Mesothelial cell of epicardium (in vitro differentiated cells): ENCODE results near the gene BUB1B. TPM values are rescaled to one million over a fixed set of nuclear protein-coding genes. Genes with fewer than 3 reads are reported as not detected.
"Not testable (repeated sequence)": the region's sequence is repeated elsewhere in the genome, so short reads cannot be mapped to it uniquely, and the experiment has no call there.

Experiments used
- DNase-seq, 2 experiments: peaks; one replicate each; pipeline ENCODE4 v3.0.0; 2021; ENCODE audit warnings: low spot score in 2 of 2; ENCODE audit not compliant: unreplicated experiment in 2 of 2
- H3K27ac Mint-ChIP-seq: 2 replicates; pipeline ENCODE4 v1.8.0; 2021; ENCODE audit warnings: mixed read lengths
- H3K27me3 Mint-ChIP-seq: 2 replicates; pipeline ENCODE4 v1.8.0; 2021; ENCODE audit warnings: low read depth, mixed read lengths
- H3K36me3 Mint-ChIP-seq: 2 replicates; pipeline ENCODE4 v1.8.0; 2021; ENCODE audit warnings: mixed read lengths
- H3K4me1 Mint-ChIP-seq: 2 replicates; pipeline ENCODE4 v1.8.0; 2021; ENCODE audit warnings: mixed read lengths
- H3K4me3 Mint-ChIP-seq: 2 replicates; pipeline ENCODE4 v1.8.0; 2021; ENCODE audit warnings: mild to moderate bottlenecking, moderate library complexity, mixed read lengths
- H3K9me3 Mint-ChIP-seq: 2 replicates; pipeline ENCODE4 v1.8.0; 2021; ENCODE audit warnings: mixed read lengths
- CTCF ChIP-seq: fragments of 200-600 bp; sonication (generic); IDR thresholded peaks from one replicate; pipeline ENCODE4 v1.5.0; 2021; ENCODE audit warnings: antibody characterized with exemption; ENCODE audit not compliant: unreplicated experiment
- total RNA-seq: library from RNA; stranded (reverse); gene quantifications from 3 replicates; pipeline ENCODE4 v1.2.1, GENCODE V29; 2021

BUB1B gene
- total RNA-seq, 1 donor from 2014 or later: 35.5 TPM

GRCh38 chr15:40134885-40135284, 26.0 kb upstream of the BUB1B start:
- H3K4me1 Mint-ChIP-seq: peaks cover 7% of the 10 kb centered on the region
- H3K27me3 Mint-ChIP-seq: peaks cover 6% of the 10 kb centered on the region
- H3K27ac Mint-ChIP-seq: no peak overlapping the region
- no peak overlapping the region for H3K4me3 Mint-ChIP-seq
- H3K9me3 Mint-ChIP-seq: no peaks in the 10 kb centered on the region
- no peaks in the 10 kb centered on the region for H3K36me3 Mint-ChIP-seq
- DNase-seq: no peak
- no peak for TF ChIP-seq CTCF

- not testable (repeated sequence) for H3K9me3 Mint-ChIP-seq, H3K4me3 Mint-ChIP-seq, H3K27ac Mint-ChIP-seq, H3K36me3 Mint-ChIP-seq, H3K4me1 Mint-ChIP-seq, DNase-seq, H3K27me3 Mint-ChIP-seq
Observed at GRCh38 chr15:40135846-40136450, 24.9 kb upstream of the BUB1B start.

DNA sequence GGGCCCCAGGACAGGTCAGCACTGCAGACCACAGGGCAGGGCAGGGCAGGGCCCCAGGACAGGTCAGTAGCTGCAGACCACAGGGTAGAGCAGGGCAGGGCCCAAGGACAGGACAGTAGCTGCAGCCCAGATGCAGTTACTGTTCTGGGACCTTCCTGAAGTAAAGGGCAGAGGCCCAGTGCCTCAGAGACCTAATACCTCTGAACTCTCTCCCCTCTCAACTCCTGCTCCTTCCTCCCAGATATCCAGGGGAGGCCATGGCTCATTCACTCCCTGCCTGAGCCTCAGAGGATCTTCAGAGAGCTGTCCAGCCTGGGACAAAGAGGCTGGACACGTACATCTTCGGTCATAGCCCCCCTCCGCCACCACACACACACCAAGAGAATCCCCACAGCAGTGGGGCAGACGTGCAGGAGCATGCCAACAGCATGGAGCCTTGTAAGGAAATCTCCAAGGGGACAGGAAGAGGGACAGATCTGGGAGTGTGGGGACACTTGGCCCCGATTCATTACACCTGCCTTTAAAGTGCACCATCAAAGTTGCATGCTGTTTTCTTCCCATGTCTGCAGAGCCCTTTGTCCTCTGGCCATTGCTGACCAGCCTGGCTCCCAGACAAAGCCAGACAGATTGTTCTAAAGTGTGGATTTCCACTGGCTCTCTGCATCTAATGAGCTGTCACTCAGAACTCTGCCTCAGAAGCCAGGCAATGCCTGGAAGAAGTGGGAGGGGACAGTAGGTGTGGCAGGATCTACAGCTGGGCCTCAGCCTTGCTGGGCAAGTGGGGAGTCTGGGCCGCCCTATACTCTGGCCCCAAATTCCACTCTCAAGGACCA, 24.2 kb upstream of the BUB1B start:
- Mint-ChIP-seq H3K4me3 (no peak overlapping the region), H3K27ac (peak overlapping the region; percentile 24), H3K9me3 (no peaks in the 10 kb centered on the region), H3K27me3 (peaks cover 2% of the 10 kb centered on the region), H3K4me1 (peaks cover 7% of the 10 kb centered on the region), H3K36me3 (no peaks in the 10 kb centered on the region)
- no peak for TF ChIP-seq CTCF
- DNase-seq: no peak

DNA sequence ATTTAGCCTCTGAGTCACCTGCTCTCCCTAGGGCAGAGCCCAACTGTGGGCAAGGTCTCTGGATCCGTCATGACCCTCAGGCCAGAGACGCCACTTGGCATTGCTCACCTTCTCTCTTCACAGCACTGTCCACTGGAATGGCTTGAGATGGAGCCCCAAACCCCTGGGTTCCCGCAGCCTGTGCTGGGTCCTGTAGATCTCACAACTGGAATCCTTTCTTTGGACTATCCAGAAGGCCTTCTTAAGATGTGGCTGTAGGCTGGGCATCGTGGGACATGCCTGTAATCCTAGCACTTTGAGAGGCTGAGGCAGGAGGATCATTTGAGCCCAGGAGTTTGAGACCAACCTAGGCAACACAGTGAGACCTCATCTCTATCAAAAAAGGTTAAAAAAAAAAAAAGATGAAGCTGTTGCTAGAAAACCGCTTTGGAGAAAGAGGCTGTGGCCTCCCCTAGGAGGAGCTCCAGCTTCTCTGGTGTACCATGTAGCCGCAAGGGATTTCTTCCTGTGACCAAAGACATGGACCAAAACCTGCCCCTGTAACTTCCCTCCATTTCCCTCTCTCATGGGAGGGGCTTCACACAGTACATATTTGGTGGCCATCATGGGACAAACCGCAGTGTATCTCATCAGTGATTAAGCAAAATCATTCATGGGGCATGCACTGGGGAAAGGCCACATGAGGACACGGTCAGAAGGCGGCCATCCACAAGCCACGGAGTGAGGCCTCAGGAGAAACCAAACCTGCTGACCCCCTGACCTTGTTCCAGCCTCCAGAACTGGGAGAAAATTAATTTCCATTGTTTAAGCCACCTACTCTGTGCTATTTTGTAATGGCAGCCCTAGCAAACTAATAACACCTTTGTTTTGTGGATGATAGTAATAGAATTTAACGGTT, 23.3 kb upstream of the BUB1B start:
- no peak for TF ChIP-seq CTCF
- no peak overlapping the region for H3K27ac Mint-ChIP-seq
- peaks cover 7% of the 10 kb centered on the region for H3K4me1 Mint-ChIP-seq
- H3K27me3 Mint-ChIP-seq: no peaks in the 10 kb centered on the region
- DNase-seq: no peak
- H3K36me3 Mint-ChIP-seq: no peaks in the 10 kb centered on the region
- H3K4me3 Mint-ChIP-seq: no peak overlapping the region
- no peaks in the 10 kb centered on the region for H3K9me3 Mint-ChIP-seq

GRCh38 chr15:40138201-40138570, 22.7 kb upstream of the BUB1B start:
- not testable (repeated sequence) for H3K9me3 Mint-ChIP-seq, H3K4me1 Mint-ChIP-seq, DNase-seq, H3K27ac Mint-ChIP-seq, H3K4me3 Mint-ChIP-seq, H3K27me3 Mint-ChIP-seq, H3K36me3 Mint-ChIP-seq

DNA sequence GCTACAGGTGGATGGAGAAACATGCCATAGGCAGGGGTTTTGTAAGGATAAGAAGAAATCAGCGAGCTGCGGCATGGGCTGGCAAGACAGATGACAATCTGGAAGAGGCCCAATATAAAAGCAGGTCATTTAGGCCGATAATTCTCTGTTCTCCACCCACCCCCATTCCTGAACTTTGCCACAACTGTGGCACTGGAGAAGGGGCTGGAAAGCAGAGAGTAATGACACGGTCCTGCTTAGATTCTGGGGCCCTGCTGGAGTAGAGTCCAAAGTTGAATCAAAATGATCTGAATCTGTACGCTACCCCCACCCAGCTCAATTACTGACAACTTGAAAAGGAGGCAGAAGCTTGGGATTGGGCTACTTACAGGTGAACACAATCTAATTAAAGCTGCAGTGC, 18.4 kb upstream of the BUB1B start:
- Mint-ChIP-seq H3K36me3 (no peaks in the 10 kb centered on the region), H3K27ac (no peak overlapping the region), H3K4me3 (no peak overlapping the region), H3K4me1 (no peaks in the 10 kb centered on the region), H3K9me3 (no peaks in the 10 kb centered on the region), H3K27me3 (no peaks in the 10 kb centered on the region)
- no peak for DNase-seq
- TF ChIP-seq CTCF: no peak
